Right lung (tissue), 5 donors: ENCODE data around the gene PRKN. TPM values are rescaled to one million over a fixed set of nuclear protein-coding genes. Genes with fewer than 3 reads are reported as not detected.

Experiments used
- DNase-seq, 2 donors: peaks; one replicate each; pipeline ENCODE4 v3.0.0-alpha.2; 2013
- polyA plus RNA-seq, 5 donors: library from polyadenylated mRNA; unstranded; fragments of 120-200 nt; gene quantifications; one replicate each; pipeline versions ENCODE4 v1.2.1 to v1.2.3, GENCODE V29; 2013; ENCODE audit warnings: inconsistent platforms in 1 of 5, low replicate concordance in 1 of 5; ENCODE audit not compliant: insufficient read length in 5 of 5, insufficient read depth in 1 of 5

PRKN gene
- polyA plus RNA-seq, 5 donors = 2.0 to 3.6 (median 2.7) TPM

DNA sequence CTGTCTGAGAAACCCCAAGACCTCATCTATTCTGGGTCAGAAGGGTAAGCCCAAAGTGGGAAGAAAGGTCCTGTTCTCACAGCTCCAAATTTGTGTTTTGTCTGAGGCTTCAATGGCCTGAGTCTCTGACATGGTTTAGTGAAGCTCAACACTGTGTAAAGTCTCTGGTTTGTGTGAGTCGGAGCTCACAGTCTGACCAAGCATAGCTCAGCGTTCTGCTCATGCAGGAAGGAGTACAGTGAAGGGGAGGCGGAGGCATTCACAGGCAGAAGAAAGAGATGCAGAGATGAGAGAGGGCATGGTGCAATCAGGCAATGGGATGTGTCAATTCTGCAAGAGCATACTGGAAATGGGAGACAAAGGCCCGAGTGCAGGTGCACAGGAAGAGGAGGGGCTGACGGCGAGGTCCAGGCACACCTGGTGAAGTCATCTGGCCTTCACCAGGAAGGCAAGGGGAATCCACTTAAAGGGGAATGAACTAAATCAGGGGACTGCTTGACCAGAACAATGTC, 990.7 kb downstream of the PRKN start:
- no peak for DNase-seq

DNA sequence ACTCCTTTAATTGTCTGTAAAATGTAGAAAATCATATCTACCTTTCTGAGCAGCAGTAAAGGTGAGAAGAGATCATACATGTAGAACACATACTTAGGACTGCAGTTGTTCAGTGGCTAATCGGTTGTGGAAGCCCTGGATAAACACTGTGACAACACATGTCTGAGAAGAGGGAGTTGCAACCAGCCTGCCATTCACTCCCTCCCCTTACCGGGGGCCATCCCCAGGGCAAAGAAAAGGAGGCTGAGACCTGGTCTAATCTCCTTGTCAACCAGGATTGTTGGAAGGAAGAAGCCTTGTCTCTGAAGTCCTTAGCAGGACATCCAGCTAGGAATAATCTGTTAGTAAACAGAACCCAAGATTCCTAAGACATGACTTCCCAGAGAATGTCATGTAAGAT, 991.2 kb downstream of the PRKN start:
- no peak for DNase-seq

- no peak for DNase-seq
Measured at GRCh38 chr6:161732594-161732993, 995.0 kb downstream of the PRKN start.

DNA sequence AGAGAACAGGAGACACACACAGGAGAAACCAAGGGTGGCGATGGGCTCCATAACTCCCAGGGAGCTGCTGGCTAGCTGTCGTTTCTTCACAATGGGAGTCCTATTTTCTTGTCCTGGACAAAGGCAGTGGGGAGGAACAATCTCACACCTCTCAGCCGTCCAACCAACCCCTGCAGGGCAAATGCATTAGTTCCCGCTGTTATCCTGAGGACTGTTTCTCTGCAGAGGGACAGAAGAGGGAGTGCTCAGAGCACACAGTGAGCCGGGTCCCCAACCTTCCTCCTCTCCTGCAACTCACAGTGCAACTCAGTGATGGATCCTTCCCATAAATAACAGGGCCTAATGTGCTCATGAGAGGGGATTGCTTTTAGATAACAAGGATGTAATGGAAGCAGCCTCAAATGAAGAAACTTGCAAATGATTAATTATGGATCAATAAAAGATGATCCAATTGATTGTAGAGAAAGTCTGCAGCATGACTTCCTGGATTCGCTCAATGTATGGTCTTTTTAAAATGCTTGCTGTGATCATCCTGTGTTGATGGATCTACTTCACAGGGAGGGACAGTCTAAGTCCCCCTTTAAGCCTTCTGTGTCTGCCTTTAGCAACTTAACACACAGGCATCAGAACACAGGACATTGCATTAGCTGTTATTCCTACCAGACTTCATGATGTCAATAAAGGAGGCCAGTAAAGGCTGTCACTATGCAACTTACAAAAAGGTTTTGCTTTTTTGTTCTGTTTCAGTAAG, 1000.3 kb downstream of the PRKN start:
- no peak for DNase-seq

GRCh38 chr6:161722394-161722793, 1005.2 kb downstream of the PRKN start:
- DNase-seq = no peak

DNA sequence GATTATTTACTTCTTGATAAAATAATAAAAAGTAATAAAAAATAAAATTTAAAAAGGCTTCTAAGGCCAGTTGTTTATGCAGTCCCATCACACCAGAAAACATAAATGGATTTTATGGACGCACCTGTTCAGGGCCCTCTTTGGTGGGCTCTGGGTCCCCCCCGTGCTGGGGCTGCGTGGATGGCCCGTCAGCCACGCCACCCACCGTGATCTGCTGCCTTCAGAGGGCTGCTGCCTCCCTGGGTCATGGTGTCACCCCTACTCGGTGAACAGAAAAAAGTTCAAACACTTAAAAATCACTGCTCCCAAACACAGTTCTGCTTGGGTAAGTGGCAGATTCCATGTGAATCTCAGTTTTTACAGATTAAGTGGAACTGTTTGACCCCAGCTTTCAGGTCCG, 1006.1 kb downstream of the PRKN start:
- no peak for DNase-seq

DNA sequence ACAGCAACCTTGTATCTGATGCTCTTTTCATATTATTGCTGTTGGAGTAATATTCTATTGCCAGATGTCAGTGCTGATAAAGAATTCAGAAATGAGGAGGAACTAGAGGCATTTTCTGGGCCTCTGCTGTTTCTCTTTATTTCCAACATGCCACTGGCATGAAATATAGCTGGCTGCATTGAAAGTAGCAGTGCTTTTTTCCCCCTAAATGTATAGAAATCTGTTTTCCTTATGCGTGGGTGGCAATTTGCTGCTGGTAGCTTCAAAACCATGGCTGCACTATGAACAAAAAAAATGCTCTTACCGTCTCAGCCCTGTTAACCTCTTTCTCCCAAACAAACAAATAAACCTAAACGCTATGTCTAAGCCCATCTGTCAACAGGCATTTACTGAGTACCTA, 1011.4 kb downstream of the PRKN start:
- no peak for DNase-seq

DNA sequence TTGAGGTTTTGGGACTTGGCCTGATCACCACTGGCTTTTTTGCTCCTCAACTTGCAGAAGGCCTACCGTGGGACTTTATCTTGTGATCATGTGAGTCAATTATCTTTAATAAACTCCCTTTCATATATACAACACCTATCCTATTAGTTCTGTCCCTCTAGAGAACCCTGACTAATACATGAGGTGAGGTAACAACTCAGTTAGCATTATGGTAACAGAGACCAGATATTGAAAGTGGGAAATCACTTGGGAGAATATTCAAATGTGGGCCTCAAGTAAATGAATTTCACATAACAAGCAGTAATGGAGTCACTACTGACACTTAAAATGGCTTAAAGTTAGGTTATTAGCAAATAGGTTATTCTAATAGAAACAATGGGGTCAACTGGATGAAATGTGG, 1015.6 kb downstream of the PRKN start:
- no peak for DNase-seq

- DNase-seq = no peak
Measured at GRCh38 chr6:161711515-161711914, 1016.1 kb downstream of the PRKN start.

- DNase-seq = no peak
Measured at GRCh38 chr6:161710698-161711097, 1016.9 kb downstream of the PRKN start.

- DNase-seq = no peak
Measured at GRCh38 chr6:161701056-161701455, 1026.5 kb downstream of the PRKN start.

- DNase-seq = no peak
Measured at GRCh38 chr6:161696801-161697200, 1030.8 kb downstream of the PRKN start.

- no peak for DNase-seq
Measured at GRCh38 chr6:161694995-161695394, 1032.6 kb downstream of the PRKN start.

DNA sequence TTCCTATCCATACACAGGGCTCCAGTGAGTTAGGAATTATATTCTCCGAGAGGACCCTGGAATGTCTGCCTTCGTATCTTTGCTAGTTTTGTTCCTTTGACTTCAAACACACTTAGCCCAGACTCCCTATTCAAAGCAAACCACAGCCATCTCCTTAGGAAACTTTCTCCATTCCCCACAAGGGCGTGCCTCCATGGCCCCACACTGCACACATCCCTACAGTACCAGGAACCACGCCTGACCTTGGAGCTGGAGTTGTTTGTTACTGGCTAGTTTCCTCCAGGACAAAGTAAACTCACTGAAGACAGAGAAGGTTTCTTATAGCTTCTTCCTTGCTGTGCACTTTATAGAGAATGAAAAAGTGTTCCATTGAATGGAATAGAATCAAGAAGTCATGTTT, 1040.9 kb downstream of the PRKN start:
- DNase-seq = no peak

DNA sequence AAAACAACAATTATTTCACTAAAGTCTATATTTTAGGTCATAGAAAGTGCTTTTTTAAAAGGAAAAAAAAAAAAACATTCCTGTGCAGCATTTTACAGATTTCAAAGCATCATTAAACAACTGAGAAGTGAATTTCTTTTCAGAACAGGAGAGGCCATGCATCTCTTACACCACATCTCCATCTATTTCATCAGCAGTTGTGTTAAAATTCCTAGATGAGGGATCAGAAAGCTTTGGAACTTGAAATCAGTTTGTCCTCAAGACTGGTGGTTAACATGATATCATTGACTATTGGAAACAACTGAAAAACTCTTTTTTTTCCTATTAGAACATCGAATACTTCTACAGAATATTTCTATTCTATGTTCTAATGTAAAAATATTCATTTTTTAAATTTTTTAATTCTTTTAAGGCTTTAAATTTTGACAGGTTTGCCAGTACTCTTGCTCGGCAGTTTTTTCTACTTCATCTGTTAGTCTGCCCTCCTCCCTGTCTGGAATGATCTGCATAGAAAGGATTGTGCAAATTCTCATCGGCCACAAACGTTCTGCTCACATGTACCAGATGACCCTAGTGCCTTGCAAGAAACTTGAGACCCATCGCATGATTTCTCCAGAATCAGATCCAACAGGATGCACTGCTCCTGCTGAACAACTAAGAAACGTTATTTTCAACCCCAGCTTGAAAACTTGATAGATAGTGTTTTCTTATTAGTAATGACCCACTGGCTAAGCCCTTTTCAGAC, 1042.7 kb downstream of the PRKN start:
- no peak for DNase-seq

DNA sequence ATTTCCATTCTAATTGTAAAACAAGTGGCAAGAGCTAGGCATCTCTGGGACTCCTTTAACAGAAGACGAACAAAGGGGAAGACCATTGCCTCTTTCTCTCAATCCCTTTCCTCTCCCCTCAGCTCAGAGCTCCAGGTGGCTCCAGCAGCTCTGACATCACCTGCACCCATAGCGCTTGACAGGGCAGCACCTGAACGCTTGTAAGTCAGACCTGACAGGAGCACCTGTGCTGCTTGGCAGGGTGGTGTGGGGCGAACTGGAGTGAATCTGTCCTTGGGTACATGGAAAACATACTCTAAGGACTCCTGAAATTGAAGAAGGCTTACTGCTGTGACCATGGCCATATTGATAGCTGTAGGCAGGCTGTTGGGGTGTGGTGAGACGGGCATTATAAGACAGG, 1044.2 kb downstream of the PRKN start:
- DNase-seq = no peak

- DNase-seq = no peak
Measured at GRCh38 chr6:161682982-161683381, 1044.6 kb downstream of the PRKN start.

- no peak for DNase-seq
Measured at GRCh38 chr6:161679980-161680538, 1047.5 kb downstream of the PRKN start.

DNA sequence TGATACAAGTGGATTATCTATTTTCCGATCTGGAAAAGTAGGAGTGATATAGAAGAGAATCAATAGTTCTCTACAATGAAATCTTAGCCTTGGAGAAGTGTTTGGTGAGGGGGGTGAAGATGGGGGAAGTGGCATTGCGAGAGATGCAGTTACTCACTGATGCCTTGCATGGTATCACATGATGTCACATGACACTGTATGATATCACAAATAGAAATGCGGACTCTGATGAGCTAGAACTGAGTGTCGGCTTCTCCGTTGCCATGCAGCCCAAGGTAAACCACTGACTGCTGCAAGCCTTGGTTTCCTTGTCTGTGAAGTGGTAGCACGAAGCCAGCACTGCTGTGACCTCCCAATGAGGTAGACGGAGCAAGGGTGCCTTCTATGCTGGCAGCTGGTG, 1050.4 kb downstream of the PRKN start:
- no peak for DNase-seq

DNA sequence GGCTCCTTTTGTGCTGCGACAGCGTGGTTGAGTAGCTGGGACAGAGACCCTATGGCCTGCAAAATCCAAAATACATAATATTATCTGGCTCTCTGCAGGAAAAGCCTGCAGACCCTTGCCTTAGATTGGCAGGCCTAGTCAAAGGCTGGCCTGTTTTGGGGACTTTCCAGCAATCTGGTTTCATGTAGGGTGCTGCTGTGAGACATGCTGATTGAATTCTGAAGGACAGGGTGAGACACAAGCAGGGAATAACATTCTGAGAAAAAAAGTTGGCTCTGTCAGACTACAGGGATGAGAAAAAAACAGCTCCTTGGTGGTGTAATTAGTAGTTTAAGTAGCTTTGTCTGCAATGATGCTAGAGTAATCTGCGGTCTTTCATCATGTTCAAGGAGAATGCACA, 1051.0 kb downstream of the PRKN start:
- DNase-seq = no peak

- no peak for DNase-seq
Measured at GRCh38 chr6:161674930-161675682, 1052.5 kb downstream of the PRKN start.

DNA sequence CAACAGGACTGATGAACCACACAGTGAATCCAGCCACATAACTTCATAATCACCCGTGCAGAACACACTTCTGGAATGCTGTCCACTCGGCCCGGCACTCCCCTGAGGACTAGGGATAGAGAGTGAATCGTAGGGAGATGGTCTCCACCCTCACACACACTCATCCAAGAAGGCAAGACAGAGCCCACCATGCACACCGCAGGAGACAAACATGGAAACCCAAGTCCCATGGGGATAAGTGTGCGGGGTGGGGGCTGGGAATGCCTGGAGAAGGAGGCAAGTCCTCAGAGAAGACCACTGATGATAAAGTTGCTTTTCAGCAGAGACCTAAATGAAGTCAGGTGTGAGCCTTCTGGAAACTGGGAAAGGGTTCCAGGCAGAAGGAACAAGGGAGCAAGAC, 1054.5 kb downstream of the PRKN start:
- DNase-seq = no peak
